Activated CD8-positive, alpha-beta T cell treated with anti-CD3 and anti-CD28 coated beads for 36 hours (primary cell): ENCODE data around the gene ELN. TPM values are rescaled to one million over a fixed set of nuclear protein-coding genes. Genes with fewer than 3 reads are reported as not detected.

Source experiments
- ATAC-seq: fragments of 200-7000 bp; cut with Tn5 transposase; one replicate; pipeline ENCODE4 v1.10.0; 2021; ENCODE audit warnings: mild to moderate bottlenecking, moderate library complexity
- CTCF ChIA-PET: fragments of 350-600 bp; sonication (Branson Sonifier 250); formaldehyde crosslinking; loops from one replicate; lab custom pipeline; 2021; ENCODE audit warnings: antibody characterized with exemption; lab: Charles Lee
- POLR2A ChIA-PET: fragments of 350-600 bp; sonication (Branson Sonifier 250); formaldehyde crosslinking; loops from one replicate; lab custom pipeline; 2021; ENCODE audit warnings: antibody characterized with exemption; lab: Charles Lee
- DNase-seq: peaks from one replicate; pipeline ENCODE4 v3.0.0-alpha.2; 2020
- H3K27ac Mint-ChIP-seq: one replicate; pipeline ENCODE4 v1.8.0; 2021; ENCODE audit warnings: mild to moderate bottlenecking, mixed read lengths
- H3K27me3 Mint-ChIP-seq: one replicate; pipeline ENCODE4 v1.8.0; 2021; ENCODE audit warnings: mixed read lengths
- H3K36me3 Mint-ChIP-seq: one replicate; pipeline ENCODE4 v1.8.0; 2021; ENCODE audit warnings: low read depth, mixed read lengths
- H3K4me1 Mint-ChIP-seq: one replicate; pipeline ENCODE4 v1.8.0; 2021; ENCODE audit warnings: low read depth, mixed read lengths
- H3K4me3 Mint-ChIP-seq: one replicate; pipeline ENCODE4 v1.8.0; 2021; ENCODE audit warnings: mild to moderate bottlenecking, moderate library complexity, mixed read lengths
- H3K9me3 Mint-ChIP-seq: one replicate; pipeline ENCODE4 v1.8.0; 2021; ENCODE audit warnings: mixed read lengths
- CTCF ChIP-seq: fragments of 200-600 bp; IDR thresholded peaks from one replicate; pipeline ENCODE4 v1.8.0; 2022; ENCODE audit warnings: antibody characterized with exemption, mild to moderate bottlenecking
- intact Hi-C: fragments of 100-400 bp; cut with micrococcal nuclease; formaldehyde crosslinking; loops from one replicate; pipeline ENCODE4 v1.10.0; 2022
- total RNA-seq, 2 experiments: library from RNA; stranded (reverse); gene quantifications; one replicate each; pipeline ENCODE4 v1.2.3, GENCODE V29; 2021

ELN gene
- total RNA-seq, 2 experiments from 2014 or later: not detected

GRCh38 chr7:74101061-74101681 lies 73.2 kb downstream of the ELN start:
- DNase-seq (no peak), ATAC-seq (no peak)
- Mint-ChIP-seq H3K27me3 (no peaks in the 10 kb centered on the region), H3K4me3 (no peak overlapping the region), H3K4me1 (no peaks in the 10 kb centered on the region), H3K36me3 (peaks cover 19% of the 10 kb centered on the region), H3K27ac (no peak overlapping the region), H3K9me3 (no peaks in the 10 kb centered on the region)
- intact Hi-C loops: no loop called here
- TF ChIP-seq CTCF: no peak
- ChIA-PET CTCF (interaction anchor here (0.9 kb wide), 1 partner anchor 33 kb away, joined by 3 read pairs; no protein-coding TSS in a partner anchor), POLR2A (interaction anchor here (1.4 kb wide), 1 partner anchor 18 kb away, joined by 3 read pairs; the partner anchor contains the start of gene LIMK1)

DNA sequence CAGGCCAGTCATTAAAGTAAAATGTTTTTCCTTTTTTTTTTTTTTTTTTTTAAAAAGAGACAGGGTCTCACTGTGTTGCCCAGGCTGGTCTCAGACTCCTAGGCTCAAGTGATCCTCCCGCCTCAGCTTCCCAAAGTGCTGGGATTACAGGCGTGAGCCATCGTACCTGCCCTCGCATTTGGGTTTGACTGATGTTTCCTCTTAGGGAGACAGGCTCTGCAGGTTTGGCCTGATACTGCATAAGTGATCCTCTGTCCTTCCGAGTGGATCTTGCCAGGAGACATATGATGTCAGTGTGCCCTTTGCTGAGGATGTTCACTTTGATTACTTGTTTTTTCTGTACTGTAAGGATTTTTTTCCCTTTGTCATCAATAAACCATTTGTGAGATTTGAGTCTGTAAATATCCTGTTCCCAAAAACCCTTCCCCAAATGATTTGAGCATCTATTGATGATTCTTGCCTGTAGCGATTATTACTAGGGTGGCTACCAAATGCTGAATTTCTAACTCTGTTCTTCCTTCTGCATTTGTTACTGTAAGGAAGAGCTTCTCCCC lies 75.3 kb downstream of the ELN start:
- no peaks in the 10 kb centered on the region for H3K9me3 Mint-ChIP-seq
- ATAC-seq (no peak), DNase-seq (no peak)
- no peak overlapping the region for H3K4me3 Mint-ChIP-seq
- ChIA-PET CTCF (no interaction called here), POLR2A (no interaction called here)
- TF ChIP-seq CTCF: no peak
- no peaks in the 10 kb centered on the region for H3K4me1 Mint-ChIP-seq
- no peak overlapping the region for H3K27ac Mint-ChIP-seq
- H3K36me3 Mint-ChIP-seq: peaks cover 7% of the 10 kb centered on the region
- intact Hi-C loops: no loop called here
- no peaks in the 10 kb centered on the region for H3K27me3 Mint-ChIP-seq

DNA sequence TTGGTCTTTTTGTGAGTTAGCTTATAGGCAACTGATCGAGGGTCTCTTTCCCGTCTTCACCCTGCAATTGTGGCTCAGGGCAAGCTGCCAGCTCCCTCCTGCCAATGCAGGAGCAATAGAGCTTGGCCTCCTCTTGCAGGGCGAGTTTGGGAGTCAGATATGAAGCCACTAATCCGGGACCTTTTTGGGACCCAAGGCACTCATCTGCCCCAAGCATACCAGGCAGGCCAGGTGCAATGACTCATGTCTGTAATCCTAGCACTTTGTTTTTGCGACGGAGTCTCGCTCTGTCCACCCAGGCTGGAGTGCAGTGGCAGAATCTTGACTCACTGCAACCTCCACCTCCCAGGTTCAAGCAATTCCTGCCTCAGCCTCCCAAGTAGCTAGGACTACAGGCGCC lies 76.7 kb downstream of the ELN start:
- no peak for DNase-seq
- TF ChIP-seq CTCF: no peak
- no peaks in the 10 kb centered on the region for H3K27me3 Mint-ChIP-seq
- intact Hi-C loops: no loop called here
- ChIA-PET POLR2A (no interaction called here), CTCF (interaction anchor here (0.6 kb wide), 1 partner anchor 409 kb away, joined by 3 read pairs; no protein-coding TSS in a partner anchor)
- peaks cover 5% of the 10 kb centered on the region for H3K36me3 Mint-ChIP-seq
- H3K9me3 Mint-ChIP-seq: no peaks in the 10 kb centered on the region
- ATAC-seq: no peak
- no peaks in the 10 kb centered on the region for H3K4me1 Mint-ChIP-seq
- H3K4me3 Mint-ChIP-seq: no peak overlapping the region
- no peak overlapping the region for H3K27ac Mint-ChIP-seq

GRCh38 chr7:74105992-74106391 lies 78.0 kb downstream of the ELN start:
- ATAC-seq (no peak), DNase-seq (no peak)
- H3K27me3 Mint-ChIP-seq: no peaks in the 10 kb centered on the region
- H3K4me1 Mint-ChIP-seq: no peaks in the 10 kb centered on the region
- H3K36me3 Mint-ChIP-seq: peaks cover 6% of the 10 kb centered on the region
- ChIA-PET CTCF (interaction anchor here (0.6 kb wide), 1 partner anchor 1785 kb away, joined by 3 read pairs; no protein-coding TSS in a partner anchor), POLR2A (no interaction called here)
- H3K4me3 Mint-ChIP-seq: no peak overlapping the region
- no peaks in the 10 kb centered on the region for H3K9me3 Mint-ChIP-seq
- intact Hi-C loops: no loop called here
- no peak for TF ChIP-seq CTCF
- no peak overlapping the region for H3K27ac Mint-ChIP-seq

DNA sequence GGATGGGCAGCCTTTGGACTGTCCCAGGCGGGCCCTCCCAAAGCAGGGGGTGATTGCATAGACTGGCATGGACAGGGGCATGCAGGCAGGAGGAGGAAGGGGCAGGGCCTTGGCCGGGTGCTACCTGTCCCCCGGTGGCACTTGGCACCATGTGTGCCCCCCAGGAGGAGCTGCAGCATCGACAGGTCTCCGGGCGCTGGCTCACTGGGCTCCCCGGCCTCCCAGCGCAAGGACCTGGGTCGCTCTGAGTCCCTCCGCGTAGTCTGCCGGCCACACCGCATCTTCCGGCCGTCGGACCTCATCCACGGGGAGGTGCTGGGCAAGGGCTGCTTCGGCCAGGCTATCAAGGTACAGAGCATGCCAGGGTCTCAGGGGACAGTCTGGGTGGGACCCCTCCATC lies 78.9 kb downstream of the ELN start:
- Mint-ChIP-seq H3K27me3 (no peaks in the 10 kb centered on the region), H3K9me3 (no peaks in the 10 kb centered on the region), H3K36me3 (peaks cover 12% of the 10 kb centered on the region), H3K4me1 (no peaks in the 10 kb centered on the region), H3K27ac (no peak overlapping the region), H3K4me3 (no peak overlapping the region)
- intact Hi-C loops: no loop called here
- DNase-seq (no peak), ATAC-seq (no peak)
- POLR2A ChIA-PET: interaction anchor here (0.6 kb wide), 1 partner anchor 11 kb away, joined by 4 read pairs; no protein-coding TSS in a partner anchor
- no peak for TF ChIP-seq CTCF
- CTCF ChIA-PET: no interaction called here
